GM18858 (cell line): Measurements from ENCODE around the gene MAN1C1.

Source experiments
- ATAC-seq: cut with Tn5 transposase; IDR thresholded peaks from one replicate; pipeline ENCODE4 v1.9.1; 2021; ENCODE audit not compliant: unreplicated experiment

Gene MAN1C1

DNA sequence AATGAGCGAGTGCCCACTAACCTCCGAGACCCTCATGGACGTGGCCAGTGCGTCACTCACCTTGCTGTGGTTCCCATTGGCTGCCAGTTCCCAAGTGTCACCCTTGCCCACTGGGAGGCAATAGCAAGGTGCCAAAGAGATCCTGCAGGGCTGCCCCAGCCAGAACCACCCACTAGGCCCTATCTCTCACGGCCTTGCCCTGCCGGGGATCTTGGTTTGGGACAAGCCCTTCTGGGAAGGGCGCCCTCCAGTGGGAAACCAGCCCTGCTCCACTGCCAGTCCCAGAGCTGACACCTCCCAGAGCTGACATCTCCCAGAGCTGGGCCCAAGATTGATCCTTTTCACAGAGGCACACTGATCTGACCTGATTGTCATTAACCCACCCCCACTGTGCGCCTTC, 181.3 kb downstream of the MAN1C1 start:
- no peak for ATAC-seq

DNA sequence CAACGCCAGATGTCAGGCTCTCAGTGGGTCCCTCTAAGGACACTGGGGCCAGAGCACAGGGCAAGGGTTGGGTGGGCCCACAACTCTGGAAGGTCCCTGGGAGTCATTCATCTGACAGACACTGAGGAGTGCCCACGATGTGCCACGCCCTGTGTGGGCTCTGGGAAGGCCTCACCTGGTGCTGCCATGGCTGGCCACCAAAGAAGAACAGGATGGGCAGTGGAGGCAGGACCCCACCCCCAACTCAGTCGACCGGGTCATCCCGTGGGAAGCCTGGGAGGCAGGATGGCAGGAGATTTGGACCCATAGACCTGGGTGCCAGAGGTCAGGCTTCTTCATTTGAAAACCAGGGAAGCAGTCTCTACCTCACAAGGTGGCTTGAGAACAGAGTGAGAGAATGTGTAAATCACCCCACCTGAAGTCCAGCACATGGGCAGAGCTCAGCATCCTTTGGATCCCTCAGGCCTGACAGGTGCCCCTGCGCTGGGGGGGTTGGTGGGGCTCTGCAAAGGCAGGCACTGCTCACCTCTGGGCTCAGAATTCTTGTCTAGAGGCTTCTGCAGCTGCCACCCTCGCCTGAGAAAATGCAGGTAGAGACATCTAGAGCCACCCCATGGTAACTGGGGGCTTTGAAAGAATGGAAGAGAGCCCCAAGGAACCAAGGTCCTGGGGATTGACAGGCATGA, 182.2 kb downstream of the MAN1C1 start:
- no peak for ATAC-seq

DNA sequence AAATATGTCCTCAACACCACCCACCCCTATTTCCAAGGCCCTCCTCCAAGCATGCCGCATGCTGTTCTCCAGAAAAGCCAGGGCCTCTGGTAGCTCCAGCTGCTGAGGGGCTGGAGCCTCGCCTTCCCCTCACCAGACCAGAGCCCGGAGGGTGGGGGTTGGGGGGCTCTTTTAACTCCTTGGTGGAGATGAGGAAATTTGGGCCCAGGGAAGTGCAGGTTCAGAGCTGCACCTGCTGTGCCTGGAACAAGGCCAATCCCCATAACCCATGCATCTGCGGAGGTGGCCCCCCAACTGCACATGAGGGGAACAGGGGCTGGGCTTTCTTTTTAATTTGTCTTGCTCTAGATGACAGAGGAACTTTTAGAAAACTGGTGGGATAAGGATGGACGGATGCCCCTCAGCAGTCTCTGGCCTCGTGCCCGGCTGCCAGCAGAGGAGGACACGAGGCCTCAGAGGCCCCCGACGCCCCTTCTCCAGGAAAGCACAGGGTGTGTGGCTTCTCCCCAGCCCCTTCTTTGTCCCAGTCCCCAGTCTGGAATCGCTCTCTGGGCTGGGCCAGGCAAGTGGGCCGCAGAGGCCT, 182.9 kb downstream of the MAN1C1 start:
- ATAC-seq, result no peak

DNA sequence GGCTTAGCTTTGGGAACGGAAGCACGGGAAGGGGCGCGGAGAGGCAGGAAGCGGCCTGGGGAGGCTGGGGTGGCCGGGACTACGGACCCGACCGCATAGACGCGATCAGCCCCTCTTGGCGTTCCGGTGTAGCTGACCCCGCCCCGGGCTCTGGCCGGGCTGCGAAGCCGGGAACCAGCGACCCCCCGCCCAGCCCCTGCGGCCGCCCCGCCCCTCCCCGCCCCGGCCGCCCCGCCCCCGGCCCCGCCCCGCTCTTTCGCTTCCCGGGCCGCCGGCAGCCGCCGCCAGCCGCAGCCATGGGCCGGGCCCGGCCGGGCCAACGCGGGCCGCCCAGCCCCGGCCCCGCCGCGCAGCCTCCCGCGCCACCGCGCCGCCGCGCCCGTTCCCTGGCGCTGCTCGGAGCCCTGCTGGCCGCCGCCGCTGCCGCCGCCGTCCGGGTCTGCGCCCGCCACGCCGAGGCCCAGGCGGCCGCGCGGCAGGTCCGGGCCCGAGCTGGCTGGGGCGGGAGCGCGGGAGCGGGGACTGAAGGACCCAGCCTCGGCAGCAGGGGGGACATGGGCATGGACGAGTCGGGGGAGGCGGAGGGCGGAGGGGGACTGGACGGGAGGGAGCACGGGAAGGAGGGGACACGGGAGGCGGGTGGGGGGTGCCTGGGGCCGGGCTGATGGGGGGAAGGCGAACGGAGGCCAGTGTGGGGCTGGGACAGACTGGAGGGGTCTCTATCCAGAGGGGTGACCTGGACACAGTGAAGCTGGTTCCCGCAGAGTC, 183.5 kb downstream of the MAN1C1 start, which contains the start of gene SELENON:
Gene SELENON, plus strand, starts transcription at position 259 of the 768 bp plus-strand sequence. Its CDS starts 38 bp downstream, at position 297.
- no peak for ATAC-seq

DNA sequence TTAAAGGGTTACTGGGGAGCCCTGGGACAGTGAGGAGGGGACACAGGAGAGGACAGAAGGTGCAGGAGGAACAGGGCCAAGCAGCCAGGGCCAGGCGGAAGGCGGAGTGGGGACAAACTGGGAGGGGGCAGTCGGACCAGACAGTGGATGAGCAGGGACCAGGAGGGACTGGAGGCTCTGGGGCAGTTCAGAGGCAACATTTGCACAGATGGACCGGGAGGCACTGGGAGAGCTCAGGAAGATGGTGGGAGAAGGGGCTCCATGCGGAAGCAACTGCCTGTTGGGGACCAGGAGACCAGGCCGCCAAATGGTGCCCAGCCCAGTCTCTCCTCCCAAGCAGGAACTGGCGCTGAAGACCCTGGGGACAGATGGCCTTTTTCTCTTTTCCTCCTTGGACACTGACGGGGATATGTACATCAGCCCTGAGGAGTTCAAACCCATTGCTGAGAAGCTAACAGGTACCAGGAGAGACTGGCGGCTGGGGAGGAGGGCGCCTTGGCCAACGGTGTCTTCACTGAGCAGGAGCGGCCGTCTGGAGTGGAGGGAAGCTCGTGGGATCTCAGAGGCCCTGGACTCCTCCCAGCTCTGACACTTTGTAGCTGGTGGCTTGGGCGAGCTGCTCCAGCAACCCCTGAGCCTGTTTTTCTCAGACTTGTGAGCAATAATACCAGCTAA, 184.2 kb downstream of the MAN1C1 start:
- ATAC-seq, result no peak

DNA sequence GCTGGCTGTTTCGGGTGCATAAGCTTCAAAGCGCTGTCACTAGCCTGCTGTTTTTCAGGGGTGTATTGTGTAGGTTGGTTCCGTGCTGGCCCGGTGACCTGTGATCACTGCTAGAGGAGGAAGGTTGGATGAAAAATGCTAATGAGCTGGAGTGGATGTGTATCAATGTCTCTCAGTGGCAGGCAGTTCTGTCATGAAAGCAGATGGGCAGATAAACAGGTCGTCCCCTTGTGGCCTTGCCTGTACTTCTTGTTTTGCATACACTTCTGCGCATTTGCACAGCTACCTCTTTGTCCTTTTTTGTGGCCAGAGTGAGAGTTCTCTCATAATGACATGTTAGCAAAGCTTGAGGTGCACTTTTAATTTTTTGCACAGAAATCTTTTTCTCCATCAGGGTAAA, 186.3 kb downstream of the MAN1C1 start:
- no peak for ATAC-seq

DNA sequence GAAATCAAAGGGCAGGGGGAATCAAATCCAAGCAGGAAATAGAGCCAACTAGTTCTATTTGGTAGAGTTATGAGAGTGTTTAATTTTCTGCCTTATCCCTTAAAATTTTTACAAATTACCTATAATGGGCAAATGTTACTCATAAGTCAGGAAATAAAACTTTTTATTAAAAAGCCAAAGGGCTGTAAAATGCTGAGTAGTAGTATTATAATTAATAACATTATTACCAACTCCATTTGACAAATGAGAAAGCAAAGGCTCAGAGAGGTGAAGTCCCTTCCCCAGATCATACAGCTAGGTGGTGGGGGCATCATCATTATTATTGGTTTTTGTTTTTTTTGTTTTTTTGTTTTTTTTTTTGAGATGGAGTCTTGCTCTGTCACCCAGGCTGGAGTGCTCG, 186.8 kb downstream of the MAN1C1 start:
- ATAC-seq, result no peak

DNA sequence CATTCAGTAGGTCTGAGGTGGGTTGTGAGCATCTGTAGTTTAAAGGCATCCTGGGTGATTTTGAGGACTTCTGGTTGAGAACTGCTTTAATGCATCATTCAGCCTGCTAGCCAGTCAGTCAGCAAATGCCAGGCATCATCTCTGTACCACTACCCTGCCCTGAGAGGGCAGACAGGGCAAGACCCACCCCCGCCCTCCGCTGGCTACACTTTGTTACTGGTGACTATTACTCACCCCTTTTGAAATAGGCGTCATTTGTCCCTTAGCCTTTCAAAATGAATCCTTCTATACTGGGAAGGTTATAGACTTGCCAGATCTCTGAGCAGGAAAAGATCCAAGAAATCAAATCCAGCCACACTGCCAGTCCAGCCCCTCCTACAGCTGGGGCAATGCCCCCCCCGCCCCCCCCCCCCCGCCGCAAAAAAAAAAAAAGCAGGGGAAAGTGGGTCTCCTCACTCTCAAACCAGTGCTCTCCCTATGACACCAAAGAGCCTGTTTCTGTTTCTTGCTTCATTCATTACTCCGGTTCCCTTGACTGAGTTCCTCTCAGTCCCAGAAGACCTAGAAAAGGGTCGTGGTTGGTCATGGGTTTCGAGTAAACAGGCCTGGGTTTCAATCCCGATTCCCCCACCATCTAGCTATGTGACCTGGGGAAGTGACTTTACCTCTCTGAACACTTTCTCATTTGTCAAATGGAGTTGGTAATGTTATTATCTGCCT, 187.8 kb downstream of the MAN1C1 start:
- ATAC-seq, result no peak

DNA sequence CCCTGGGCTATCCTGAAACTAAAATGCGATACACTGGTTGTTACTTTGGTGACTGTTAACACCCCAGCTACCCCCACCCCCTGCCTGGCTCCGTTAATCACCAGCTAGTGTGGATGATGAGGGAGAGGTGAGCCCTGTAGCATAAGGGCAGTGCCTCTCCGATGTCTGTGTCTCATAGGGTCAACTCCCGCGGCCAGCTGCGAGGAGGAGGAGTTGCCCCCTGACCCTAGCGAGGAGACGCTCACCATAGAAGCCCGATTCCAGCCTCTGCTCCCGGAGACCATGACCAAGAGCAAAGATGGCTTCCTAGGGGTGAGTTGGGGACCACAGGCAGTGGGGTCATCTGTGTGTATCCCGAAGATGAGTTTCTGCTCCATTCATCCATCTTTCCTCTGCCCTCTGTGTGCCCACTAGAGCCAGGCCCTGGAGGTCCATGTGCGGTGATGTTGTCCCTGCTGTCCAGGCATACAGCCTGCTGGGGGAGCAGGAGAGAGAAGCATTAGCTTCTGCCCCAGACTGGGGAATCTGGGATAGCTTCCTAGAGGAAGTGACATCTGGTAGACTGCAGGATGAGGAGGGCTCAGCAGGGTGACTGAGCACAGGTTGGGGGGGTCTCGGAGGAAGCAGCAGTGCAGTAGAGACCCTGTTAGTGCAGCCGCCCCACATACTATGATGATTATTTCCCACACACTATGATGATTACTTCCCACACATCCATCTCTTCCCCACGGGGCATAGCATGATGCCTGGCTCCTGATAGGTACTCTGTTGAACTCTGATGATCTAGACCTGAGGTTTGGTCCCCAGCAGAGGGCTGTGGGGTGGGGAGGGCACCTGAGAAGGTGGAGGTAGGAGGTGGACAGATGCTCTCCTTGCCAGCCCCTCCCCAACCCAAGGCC, 188.6 kb downstream of the MAN1C1 start:
- no peak for ATAC-seq

DNA sequence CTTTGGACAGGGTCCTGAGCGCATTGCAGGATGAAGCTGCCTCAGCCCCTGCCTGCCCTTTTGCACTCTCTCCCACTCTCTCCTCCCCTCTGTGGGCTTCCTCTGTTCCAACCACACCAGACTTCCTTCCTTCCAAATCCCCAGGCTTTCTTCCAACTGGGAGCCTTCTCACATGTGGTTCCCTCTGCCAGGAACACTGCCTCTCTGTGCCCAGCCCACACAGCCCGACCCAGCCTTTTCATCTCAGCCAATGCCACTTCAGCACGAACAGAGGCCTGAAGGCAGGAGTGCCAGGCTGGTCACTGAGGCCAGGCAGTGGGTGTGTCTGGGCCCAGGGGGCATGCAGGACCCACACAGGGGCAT, 189.3 kb downstream of the MAN1C1 start:
- no peak for ATAC-seq

DNA sequence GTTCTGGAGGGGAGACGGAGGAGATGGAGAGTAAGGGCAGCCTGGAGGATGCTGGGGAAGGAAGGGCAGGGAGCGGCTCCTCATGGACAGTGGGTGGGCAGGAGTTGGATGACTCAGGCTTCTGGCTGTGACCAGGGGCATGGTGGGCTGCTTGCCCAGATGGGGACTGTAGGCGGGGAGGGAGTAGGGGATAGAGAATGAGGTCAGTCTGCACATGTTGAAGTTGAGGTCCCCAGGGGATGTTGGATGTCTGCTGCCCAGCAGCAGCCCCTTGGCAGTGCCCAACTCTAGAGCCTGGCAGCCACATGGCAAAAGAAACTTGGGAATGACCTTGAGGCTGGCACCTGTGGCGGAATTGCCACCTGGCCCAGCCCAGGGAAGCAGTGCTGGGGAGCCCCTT, 189.8 kb downstream of the MAN1C1 start:
- ATAC-seq, result no peak

DNA sequence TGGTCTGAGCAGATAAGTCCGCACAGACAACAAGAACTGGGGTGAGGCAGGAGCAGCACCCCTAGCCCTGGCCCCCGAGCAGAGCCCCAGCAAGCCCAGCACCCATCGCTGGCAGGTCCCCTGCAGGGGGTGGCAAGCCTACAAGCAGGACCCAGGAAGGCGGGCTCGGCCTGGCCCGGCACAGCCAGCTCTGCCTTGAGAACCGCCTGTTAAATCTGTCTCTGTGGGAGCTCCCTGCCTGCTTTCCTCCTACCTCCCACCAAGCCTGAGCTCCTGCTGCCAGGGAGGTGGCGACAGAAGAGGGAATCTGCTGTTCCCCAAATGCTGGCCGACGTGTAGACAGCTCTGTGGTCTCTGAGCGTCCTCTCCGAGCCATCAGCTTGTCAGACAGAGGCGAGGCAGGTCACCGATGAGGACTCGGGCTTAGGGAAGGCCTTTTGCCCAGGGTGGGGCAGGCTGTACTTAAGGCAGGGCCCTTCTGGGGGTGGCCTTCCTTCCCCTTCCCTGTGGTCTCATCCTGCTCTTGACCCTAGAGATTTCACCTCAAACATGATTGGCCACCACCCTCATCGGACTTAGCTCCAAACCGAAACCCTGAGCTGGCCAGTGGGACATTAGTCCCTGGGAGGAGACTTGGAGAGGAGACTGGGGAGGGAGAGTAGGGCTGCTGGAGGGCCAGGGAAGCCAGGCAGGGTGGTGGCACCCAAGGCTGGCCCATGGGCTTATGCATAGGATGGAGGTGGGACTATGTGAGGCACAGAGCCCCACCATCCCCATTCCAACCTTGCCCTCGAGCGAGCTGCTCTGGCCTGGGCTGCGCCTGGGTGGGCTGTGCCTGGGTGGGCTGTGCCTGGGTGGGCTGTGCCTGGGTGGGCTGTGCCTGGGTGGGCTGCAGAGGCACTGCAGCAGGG, 191.1 kb downstream of the MAN1C1 start:
- no peak for ATAC-seq

DNA sequence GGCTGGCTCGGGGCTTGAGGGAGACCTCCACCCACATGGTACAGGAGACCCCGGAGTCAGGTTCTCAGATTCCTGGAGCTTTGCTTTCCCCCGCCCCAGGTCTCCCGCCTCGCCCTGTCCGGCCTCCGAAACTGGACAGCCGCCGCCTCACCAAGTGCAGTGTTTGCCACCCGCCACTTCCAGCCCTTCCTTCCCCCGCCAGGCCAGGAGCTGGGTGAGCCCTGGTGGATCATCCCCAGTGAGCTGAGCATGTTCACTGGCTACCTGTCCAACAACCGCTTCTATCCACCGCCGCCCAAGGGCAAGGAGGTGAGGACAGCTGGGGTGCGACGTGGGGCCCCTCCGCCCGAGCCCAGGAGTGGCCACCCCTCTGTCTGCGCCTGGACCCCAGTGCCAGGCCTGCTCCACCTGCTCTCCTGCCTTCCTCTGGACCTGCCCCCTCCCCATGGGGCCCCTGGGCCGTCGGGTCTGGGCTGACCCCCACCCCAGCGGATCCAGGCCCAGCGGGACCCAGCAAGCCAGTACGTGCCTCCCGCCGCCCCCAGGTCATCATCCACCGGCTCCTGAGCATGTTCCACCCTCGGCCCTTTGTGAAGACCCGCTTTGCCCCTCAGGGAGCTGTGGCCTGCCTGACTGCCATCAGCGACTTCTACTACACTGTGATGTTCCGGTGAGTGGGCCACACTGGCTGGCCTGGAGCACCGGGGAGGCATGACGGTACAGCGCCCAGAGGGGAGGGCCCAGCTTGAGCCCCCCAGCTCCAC, 192.1 kb downstream of the MAN1C1 start:
- no peak for ATAC-seq

DNA sequence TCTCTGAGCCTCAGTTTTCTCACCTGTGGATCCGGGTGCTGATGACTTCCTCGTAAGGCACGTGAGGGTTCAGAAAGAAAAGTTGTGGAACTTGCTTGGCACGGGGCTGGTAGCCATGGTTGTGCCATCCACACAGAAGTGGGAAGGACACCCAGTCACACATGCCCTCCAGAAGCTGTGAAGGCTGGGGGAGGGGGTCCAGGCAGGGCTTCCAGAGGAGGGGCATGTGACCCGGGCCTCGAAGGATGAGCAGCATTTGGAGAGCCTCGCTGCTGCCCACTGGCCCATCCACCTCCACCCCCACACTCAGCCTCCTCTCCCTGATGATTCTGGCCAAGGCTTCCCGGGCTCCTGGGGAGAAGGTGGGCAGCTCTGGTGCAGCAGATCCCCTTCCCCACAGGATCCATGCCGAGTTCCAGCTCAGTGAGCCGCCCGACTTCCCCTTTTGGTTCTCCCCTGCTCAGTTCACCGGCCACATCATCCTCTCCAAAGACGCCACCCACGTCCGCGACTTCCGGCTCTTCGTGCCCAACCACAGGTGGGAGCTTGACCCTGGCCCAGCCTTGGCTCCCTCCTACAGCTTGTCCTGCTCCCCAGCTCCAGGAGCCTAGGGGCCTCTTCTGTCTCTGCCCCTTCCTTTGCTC, 192.8 kb downstream of the MAN1C1 start:
- ATAC-seq, result no peak

DNA sequence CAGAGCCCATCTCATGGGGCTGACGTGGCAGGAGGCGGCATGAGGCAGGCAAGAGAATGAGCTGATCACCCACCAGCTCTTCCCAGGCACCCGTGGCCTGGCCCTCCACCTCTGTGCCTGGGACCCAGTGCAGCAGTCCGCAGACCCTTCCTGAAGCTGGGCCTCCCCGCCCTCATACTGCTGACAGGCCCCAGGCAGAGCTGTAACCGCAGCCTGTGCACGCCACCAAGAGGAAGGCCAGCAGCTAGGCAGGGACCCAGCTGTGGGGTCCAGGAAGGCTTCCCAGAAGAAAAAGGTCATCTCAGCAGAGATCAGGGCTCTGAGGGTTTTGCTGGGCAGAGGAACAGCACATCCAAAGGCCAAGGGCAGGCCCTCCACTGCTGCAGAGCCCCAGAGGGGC, 193.3 kb downstream of the MAN1C1 start:
- ATAC-seq, result no peak

DNA sequence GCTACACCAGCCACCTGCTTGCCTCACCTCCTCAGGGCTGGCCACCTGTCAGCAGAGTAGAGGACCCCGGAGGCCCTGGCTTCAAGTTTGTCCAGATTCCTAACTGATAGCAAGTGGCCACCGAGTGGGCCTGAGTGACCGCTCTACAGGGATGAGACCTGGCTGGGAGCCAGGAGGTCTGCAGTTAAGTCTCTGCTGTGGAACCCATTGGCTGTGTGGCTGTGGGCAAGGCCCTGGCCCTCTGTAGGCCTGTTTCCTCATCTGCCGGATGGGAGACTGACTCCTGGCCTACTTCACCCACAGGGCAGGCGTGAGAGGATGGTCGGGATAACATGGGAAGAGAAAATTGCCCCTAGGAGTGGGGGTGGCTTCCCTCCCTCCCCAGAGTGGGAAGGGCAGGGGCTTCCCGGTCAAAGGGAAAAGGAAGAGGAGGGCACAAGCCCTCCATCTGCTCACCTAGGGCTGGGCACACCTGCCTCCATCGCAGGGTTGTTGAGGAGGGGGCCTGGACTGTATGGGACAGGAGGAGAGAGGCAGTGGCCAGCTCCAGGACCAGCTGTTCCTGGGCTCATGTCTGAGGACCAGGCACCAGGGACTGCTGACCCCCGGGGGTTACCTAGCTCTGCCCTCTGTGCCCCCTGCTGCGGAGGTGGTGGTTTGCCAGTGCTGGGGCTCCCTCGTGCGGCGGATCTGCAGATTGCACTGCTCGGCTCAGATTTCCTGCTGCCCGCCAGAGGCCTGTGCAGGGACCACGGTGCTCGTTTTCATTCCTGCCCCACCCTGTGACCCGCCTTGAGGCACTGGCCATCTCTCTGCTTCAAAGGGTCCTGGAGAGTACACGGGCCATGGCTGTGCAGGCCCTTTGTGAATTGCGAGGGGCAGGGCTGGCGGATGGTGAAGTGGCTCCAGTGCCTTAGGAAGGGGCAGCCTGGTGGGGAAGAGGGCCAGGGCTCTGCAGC, 194.0 kb downstream of the MAN1C1 start:
- no peak for ATAC-seq
